HEK293T (cell line): Measurements from ENCODE around the gene FCN1.

ENCODE experiments used
- CTCF ChIA-PET: fragments of 350-600 bp; formaldehyde crosslinking; extraction: SDS; loops from one replicate; lab custom pipeline; 2021; ENCODE audit warnings: antibody characterized with exemption, inconsistent platforms; lab: Yijun Ruan, JAX
- POLR2A ChIA-PET: fragments of 350-600 bp; formaldehyde crosslinking; extraction: SDS; loops from one replicate; lab custom pipeline; 2020; ENCODE audit warnings: antibody characterized with exemption, inconsistent platforms; lab: Yijun Ruan, JAX
- DNase-seq: peaks from one replicate; pipeline ENCODE4 v3.0.0; 2012; ENCODE audit warnings: mixed read lengths; ENCODE audit errors: extremely low spot score
- ARNT ChIP-seq: fragments of 450-650 bp; IDR thresholded peaks from 2 replicates; pipeline ENCODE4 v1.6.1; 2017; ENCODE audit warnings: mild to moderate bottlenecking
- BHLHE40 ChIP-seq: fragments of 450-650 bp; IDR thresholded peaks from 2 replicates; pipeline ENCODE4 v1.6.1; 2016; ENCODE audit warnings: mild to moderate bottlenecking, moderate library complexity, borderline replicate concordance
- CTBP1 ChIP-seq: fragments of 450-650 bp; IDR thresholded peaks from 2 replicates; pipeline ENCODE4 v1.6.1; 2016; ENCODE audit warnings: borderline replicate concordance
- ELF4 ChIP-seq: fragments of 450-650 bp; IDR thresholded peaks from 2 replicates; pipeline ENCODE4 v1.6.1; 2017; ENCODE audit warnings: antibody characterized with exemption
- FOXA1 ChIP-seq: fragments of 450-650 bp; IDR thresholded peaks from 2 replicates; pipeline ENCODE4 v1.6.1; 2016; ENCODE audit warnings: mild to moderate bottlenecking
- FOXK2 ChIP-seq: fragments of 450-650 bp; IDR thresholded peaks from 2 replicates; pipeline ENCODE4 v1.6.1; 2016; ENCODE audit warnings: mild to moderate bottlenecking
- FOXM1 ChIP-seq: fragments of 450-650 bp; IDR thresholded peaks from 2 replicates; pipeline ENCODE4 v1.6.1; 2017; ENCODE audit warnings: mild to moderate bottlenecking, borderline replicate concordance
- HDGF ChIP-seq: fragments of 450-650 bp; IDR thresholded peaks from 2 replicates; pipeline ENCODE4 v1.6.1; 2017; ENCODE audit warnings: antibody characterized with exemption, borderline replicate concordance
- L3MBTL2 ChIP-seq: fragments of 450-650 bp; conservative IDR thresholded peaks from 2 replicates; pipeline ENCODE4 v1.6.1; 2016; ENCODE audit warnings: mild to moderate bottlenecking
- LEF1 ChIP-seq: fragments of 450-650 bp; IDR thresholded peaks from 2 replicates; pipeline ENCODE4 v1.6.1; 2017; ENCODE audit warnings: mild to moderate bottlenecking, borderline replicate concordance
- NFRKB ChIP-seq: fragments of 450-650 bp; IDR thresholded peaks from 2 replicates; pipeline ENCODE4 v1.6.1; 2016; ENCODE audit warnings: mild to moderate bottlenecking, moderate library complexity
- PKNOX1 ChIP-seq: fragments of 450-650 bp; IDR thresholded peaks from 2 replicates; pipeline ENCODE4 v1.6.1; 2016
- SP1 ChIP-seq: fragments of 450-650 bp; IDR thresholded peaks from 2 replicates; pipeline ENCODE4 v1.6.1; 2017
- SUZ12 ChIP-seq: fragments of 450-650 bp; IDR thresholded peaks from 2 replicates; pipeline ENCODE4 v1.6.1; 2016; ENCODE audit warnings: mild to moderate bottlenecking
- TARDBP ChIP-seq: fragments of 450-650 bp; IDR thresholded peaks from 2 replicates; pipeline ENCODE4 v1.6.1; 2016
- ZNF384 ChIP-seq: fragments of 450-650 bp; IDR thresholded peaks from 2 replicates; pipeline ENCODE4 v1.6.1; 2016

Gene FCN1

GRCh38 chr9:134944351-134944802, 26.7 kb upstream of the FCN1 start:
- no peak for TF ChIP-seq SUZ12
- no peak for TF ChIP-seq TARDBP
- no peak for TF ChIP-seq FOXK2
- TF ChIP-seq L3MBTL2 = no peak
- no peak for TF ChIP-seq BHLHE40
- TF ChIP-seq HDGF = no peak
- TF ChIP-seq LEF1 = no peak
- TF ChIP-seq NFRKB = no peak
- no peak for TF ChIP-seq SP1
- TF ChIP-seq ZNF384 = no peak
- no peak for TF ChIP-seq FOXM1
- TF ChIP-seq FOXA1 = no peak
- TF ChIP-seq ELF4 = no peak
- no peak for TF ChIP-seq PKNOX1
- no peak for TF ChIP-seq ARNT
- no peak for TF ChIP-seq CTBP1
- POLR2A ChIA-PET = no interaction called here
- CTCF ChIA-PET = no interaction called here
- no peak for DNase-seq

- ChIA-PET CTCF (no interaction called here), POLR2A (no interaction called here)
- no peak for DNase-seq
- no peak for TF ChIP-seq ELF4
- TF ChIP-seq FOXK2 = no peak
- TF ChIP-seq SUZ12 = no peak
- TF ChIP-seq NFRKB = no peak
- TF ChIP-seq BHLHE40 = no peak
- no peak for TF ChIP-seq HDGF
- TF ChIP-seq ZNF384 = no peak
- TF ChIP-seq SP1 = no peak
- no peak for TF ChIP-seq LEF1
- TF ChIP-seq FOXM1 = no peak
- no peak for TF ChIP-seq PKNOX1
- no peak for TF ChIP-seq L3MBTL2
- TF ChIP-seq TARDBP = no peak
- no peak for TF ChIP-seq FOXA1
- TF ChIP-seq ARNT = no peak
- no peak for TF ChIP-seq CTBP1
Observed at GRCh38 chr9:134943836-134944235, 26.1 kb upstream of the FCN1 start.

GRCh38 chr9:134943411-134943810, 25.7 kb upstream of the FCN1 start:
- POLR2A ChIA-PET = no interaction called here

GRCh38 chr9:134942788-134943184, 25.1 kb upstream of the FCN1 start:
- no peak for TF ChIP-seq FOXM1
- no peak for TF ChIP-seq FOXK2
- no peak for TF ChIP-seq SP1
- TF ChIP-seq BHLHE40 = no peak
- no peak for TF ChIP-seq ELF4
- TF ChIP-seq HDGF = no peak
- no peak for TF ChIP-seq L3MBTL2
- TF ChIP-seq PKNOX1 = no peak
- no peak for TF ChIP-seq LEF1
- no peak for TF ChIP-seq CTBP1
- TF ChIP-seq ZNF384 = no peak
- no peak for TF ChIP-seq FOXA1
- no peak for TF ChIP-seq NFRKB
- no peak for TF ChIP-seq ARNT
- TF ChIP-seq TARDBP = no peak
- no peak for TF ChIP-seq SUZ12
- ChIA-PET POLR2A (no interaction called here), CTCF (no interaction called here)

More at GRCh38 chr9:134943411-134943810, 25.7 kb upstream of the FCN1 start:
- TF ChIP-seq NFRKB (no peak), LEF1 (no peak), L3MBTL2 (no peak), FOXM1 (no peak), PKNOX1 (no peak), FOXA1 (no peak), ZNF384 (no peak), FOXK2 (no peak), HDGF (no peak), SP1 (no peak), CTBP1 (no peak), ELF4 (no peak), SUZ12 (no peak), TARDBP (no peak), BHLHE40 (no peak), ARNT (no peak)
- no peak for DNase-seq
- CTCF ChIA-PET = no interaction called here

GRCh38 chr9:134942011-134942787, 24.5 kb upstream of the FCN1 start:
- POLR2A ChIA-PET = no interaction called here

More at GRCh38 chr9:134942788-134943184, 25.1 kb upstream of the FCN1 start:
- no peak for DNase-seq

More at GRCh38 chr9:134942011-134942787, 24.5 kb upstream of the FCN1 start:
- TF ChIP-seq FOXK2 = no peak
- no peak for TF ChIP-seq ARNT
- no peak for TF ChIP-seq ZNF384
- TF ChIP-seq CTBP1 = no peak
- TF ChIP-seq SP1 = no peak
- TF ChIP-seq BHLHE40 = no peak
- TF ChIP-seq FOXA1 = no peak
- no peak for TF ChIP-seq SUZ12
- TF ChIP-seq FOXM1 = no peak
- no peak for TF ChIP-seq HDGF
- no peak for DNase-seq
- CTCF ChIA-PET = no interaction called here
